ENCODE results near the gene EIF5B.
"Not testable (repeated sequence)": the region's sequence is repeated elsewhere in the genome, so short reads cannot be mapped to it uniquely, and the experiment has no call there.

The EIF5B gene, protein sequence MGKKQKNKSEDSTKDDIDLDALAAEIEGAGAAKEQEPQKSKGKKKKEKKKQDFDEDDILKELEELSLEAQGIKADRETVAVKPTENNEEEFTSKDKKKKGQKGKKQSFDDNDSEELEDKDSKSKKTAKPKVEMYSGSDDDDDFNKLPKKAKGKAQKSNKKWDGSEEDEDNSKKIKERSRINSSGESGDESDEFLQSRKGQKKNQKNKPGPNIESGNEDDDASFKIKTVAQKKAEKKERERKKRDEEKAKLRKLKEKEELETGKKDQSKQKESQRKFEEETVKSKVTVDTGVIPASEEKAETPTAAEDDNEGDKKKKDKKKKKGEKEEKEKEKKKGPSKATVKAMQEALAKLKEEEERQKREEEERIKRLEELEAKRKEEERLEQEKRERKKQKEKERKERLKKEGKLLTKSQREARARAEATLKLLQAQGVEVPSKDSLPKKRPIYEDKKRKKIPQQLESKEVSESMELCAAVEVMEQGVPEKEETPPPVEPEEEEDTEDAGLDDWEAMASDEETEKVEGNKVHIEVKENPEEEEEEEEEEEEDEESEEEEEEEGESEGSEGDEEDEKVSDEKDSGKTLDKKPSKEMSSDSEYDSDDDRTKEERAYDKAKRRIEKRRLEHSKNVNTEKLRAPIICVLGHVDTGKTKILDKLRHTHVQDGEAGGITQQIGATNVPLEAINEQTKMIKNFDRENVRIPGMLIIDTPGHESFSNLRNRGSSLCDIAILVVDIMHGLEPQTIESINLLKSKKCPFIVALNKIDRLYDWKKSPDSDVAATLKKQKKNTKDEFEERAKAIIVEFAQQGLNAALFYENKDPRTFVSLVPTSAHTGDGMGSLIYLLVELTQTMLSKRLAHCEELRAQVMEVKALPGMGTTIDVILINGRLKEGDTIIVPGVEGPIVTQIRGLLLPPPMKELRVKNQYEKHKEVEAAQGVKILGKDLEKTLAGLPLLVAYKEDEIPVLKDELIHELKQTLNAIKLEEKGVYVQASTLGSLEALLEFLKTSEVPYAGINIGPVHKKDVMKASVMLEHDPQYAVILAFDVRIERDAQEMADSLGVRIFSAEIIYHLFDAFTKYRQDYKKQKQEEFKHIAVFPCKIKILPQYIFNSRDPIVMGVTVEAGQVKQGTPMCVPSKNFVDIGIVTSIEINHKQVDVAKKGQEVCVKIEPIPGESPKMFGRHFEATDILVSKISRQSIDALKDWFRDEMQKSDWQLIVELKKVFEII

DNA sequence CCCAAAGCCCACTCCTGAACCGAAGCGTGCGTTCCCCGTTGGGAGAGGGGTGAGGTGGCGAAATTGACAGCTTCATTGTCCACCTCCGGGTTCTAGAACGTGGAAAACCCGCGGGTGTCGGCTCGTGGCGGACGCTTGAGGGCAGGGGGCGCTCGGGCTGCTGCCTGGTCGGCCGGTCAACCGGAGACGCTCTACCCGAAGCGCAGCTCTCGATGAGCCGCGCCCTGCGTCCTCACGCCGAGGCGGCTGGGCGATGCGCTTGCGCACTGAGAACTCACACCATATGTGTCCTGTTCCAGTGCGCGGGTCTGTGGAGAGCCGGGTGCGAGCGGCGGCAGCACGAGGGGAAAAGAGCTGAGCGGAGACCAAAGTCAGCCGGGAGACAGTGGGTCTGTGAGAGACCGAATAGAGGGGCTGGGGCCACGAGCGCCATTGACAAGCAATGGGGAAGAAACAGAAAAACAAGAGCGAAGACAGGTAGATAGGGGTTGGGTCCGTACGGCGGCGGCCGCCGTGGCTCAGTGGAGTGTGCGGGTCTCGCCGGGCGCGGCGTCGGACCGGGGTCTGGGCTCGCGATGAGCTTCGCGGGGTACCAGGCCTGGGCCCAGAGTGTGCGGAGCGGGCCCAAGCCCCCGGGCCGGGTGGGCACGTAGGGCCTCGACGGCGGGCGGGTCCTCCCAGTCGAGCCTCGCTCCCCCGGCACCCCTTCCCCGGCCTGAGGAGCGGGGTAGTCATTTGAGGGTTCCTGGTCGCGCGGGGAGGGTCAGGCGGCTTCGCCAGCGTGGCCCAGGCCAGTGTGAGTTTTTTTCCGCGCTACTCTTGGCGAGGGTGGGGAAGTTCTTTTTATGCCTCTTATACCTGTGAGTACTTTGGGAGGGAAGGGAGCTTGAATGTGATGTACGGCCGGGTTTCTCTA lies at the start of gene EIF5B:
Gene EIF5B (plus strand): TSS at position 277 of the 916 bp plus-strand sequence. CDS start 166 bp downstream, at position 443.
- DNase-seq (ENCODE audit: low read depth in 2 of 2): peak; percentile 89 to 92

- no peak for DNase-seq (ENCODE audit: low read depth in 2 of 2)
Measured at GRCh38 chr2:99297994-99298393, 39.2 kb upstream of the EIF5B start.

- DNase-seq (ENCODE audit: low read depth in 2 of 2): no peak
Measured at GRCh38 chr2:99299580-99299979, 37.6 kb upstream of the EIF5B start.

- not testable (repeated sequence) for DNase-seq (ENCODE audit: low read depth in 2 of 2)
Measured at GRCh38 chr2:99301097-99301496, 36.1 kb upstream of the EIF5B start, which contains the start of gene LYG1. TSS of gene LYG1 (minus strand) at chr2:99301197. CDS start at chr2:99295670, 5,527 bp downstream.

DNA sequence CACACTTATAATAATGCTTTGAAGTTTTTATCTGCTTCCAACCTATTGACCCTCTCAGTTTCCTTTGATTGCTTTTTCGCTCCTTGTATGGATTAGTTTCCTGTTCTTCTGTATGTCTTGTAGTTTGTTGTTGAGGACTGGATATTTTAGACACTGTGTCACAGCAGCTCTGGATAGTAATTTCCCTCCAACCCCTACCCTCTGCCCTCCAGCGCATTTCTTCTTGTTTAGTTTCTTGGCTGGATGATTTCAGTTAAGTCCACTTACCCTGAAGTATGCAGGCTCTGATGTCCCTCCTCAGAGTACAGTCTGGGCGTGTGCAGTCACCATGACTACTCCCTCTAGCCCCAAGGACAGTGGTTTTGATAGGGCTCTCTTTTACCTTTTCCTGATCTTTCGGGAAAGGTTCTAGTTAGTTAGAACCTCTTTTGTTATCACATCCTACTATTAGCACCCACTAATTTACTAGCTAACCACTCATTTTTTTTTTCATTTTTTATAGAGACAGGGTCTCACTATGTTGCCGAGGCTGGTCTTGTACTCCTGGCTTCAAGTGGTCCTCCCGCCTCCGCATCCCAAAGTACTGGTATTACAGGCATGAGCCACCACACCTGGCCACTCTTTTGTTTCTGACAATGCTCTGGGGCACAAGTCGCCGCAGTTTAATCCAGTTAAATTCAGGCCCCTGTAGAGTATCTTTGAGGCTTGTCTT lies 19.9 kb upstream of the EIF5B start:
- DNase-seq (ENCODE audit: low read depth in 2 of 2): no peak

DNA sequence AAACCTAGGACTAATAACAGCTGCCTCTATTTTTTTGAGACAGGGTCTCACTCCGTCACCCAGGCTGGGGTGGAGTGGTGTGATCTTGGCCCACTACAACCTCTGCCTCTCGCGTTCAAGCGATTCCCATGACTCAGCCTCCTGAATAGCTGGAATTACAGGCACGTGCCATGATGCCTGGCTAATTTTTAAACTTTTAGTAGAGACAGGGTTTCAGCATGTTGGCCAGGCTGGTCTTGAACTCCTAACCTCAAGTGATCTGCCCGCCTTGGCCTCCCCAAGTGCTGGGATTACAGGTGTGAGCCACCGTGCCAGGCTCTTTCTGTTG lies 19.4 kb upstream of the EIF5B start:
- not testable (repeated sequence) for DNase-seq (ENCODE audit: low read depth in 2 of 2)

DNA sequence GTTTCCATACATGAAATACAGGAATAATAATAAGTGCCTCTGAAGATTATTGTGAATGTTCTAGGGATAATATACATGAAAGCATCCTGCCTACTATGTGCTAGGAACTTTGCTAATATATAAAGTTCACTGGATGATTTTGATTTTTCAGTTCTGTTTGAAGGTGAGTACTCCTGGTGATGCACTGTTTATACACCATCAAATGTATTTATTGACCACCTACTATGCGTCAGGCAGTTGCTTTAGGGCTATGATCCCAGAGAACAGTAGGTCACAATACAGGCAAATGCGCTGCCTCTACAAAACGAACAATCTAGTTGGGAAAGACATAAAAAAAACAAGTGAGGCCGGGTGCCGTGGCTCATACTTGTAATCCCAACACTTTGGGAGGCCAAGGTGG lies 11.8 kb upstream of the EIF5B start:
- no peak for DNase-seq (ENCODE audit: low read depth in 2 of 2)

- DNase-seq (ENCODE audit: low read depth in 2 of 2): peak; percentile 97
Measured at GRCh38 chr2:99335911-99336803, 1.0 kb upstream of the EIF5B start, which contains the start of gene TXNDC9. TSS of gene TXNDC9 (minus strand) at chr2:99336333. CDS start at chr2:99333210, 3,123 bp downstream.

- DNase-seq (ENCODE audit: low read depth in 2 of 2): no peak
Measured at GRCh38 chr2:99336804-99337112, 431 bp upstream of the EIF5B start.

GRCh38 chr2:99338029-99338585 lies 918 bp downstream of the EIF5B start:
- DNase-seq (ENCODE audit: low read depth in 2 of 2): no peak

DNA sequence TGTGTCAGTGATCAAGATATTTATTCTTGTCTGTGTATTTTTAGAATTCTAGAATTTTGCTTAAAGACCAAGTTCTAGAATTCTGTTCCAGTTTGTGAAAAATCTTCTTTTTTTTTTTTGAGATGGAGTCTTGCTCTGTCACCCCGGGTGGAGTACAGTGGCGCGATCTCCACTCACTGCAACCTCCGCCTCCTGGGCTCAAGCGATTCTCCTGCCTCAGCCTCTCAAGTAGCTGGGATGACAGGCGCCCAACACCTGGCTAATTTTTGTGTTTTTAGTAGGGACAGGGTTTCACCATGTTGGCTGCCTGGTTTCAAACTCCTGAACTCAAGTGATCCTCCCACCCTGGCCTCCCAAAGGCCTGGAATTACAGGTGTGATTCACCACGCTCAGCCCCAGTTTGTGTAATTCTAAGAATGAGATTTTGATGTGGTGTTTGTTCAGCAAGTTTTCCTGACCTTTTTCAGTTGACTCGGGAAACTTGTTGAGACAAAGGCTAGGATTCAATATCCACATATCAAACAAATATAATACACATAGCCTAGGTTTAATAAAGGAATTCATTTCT lies 3.6 kb downstream of the EIF5B start:
- no peak for DNase-seq (ENCODE audit: low read depth in 2 of 2)

- no peak for DNase-seq (ENCODE audit: low read depth in 2 of 2)
Measured at GRCh38 chr2:99342536-99342935, 5.3 kb downstream of the EIF5B start.

DNA sequence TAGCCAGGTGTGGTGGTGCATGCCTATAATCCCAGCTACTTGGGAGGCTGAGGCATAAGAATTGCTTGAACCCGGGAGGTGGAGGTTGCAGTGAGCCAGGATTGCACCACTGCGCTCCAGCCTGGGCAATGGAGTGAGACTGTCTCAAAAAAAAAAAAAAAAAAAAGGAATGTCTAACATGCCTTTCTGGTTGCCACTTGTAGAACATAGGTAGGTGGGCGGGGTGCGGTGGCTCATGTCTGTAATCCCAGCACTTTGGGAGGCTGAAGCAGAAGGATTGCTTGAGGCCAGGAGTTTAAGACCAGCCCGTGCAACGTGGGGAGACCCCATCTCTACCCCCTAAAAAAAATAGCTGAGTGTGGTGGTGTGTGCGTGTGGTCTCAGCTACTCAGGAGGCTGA lies 8.3 kb downstream of the EIF5B start:
- DNase-seq (ENCODE audit: low read depth in 2 of 2): not testable (repeated sequence)

DNA sequence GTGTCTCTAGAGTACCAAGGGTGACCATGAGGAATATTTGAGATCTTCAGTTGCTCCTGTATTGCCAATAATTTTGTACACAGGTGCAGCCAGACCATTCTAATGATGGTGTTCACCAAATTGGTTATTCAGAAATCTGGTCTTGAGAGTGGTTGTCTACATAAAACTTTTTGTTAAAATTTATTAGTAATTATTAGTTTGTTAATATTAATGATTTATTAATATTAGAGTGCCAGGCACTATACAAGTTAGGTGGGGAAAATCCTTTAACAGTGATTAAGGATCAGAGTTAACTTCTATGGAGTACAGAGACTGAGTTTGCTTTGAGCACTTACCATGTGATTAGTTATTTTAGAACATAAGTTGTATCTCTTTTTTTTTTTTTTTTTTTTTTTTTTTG lies 9.0 kb downstream of the EIF5B start:
- no peak for DNase-seq (ENCODE audit: low read depth in 2 of 2)

DNA sequence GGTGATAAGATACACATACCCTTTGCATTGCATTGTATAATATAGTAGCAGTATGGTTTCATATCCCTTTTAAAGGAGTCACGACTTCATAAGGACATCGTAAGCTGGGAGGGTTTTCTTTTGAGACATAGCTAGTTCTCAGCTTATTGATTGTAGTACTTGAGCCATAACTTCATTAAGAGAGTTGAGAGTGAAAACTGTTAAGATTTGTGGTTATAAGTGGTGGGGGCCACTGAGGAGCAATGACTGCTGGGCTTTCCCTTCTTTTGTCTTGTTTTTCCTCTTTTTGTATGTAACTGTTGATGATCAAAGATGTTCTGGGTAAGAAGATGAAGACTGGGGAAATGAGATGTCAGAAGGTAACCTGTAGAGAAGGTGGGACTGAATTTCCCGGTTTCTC lies 11.0 kb downstream of the EIF5B start:
- DNase-seq (ENCODE audit: low read depth in 2 of 2): no peak

DNA sequence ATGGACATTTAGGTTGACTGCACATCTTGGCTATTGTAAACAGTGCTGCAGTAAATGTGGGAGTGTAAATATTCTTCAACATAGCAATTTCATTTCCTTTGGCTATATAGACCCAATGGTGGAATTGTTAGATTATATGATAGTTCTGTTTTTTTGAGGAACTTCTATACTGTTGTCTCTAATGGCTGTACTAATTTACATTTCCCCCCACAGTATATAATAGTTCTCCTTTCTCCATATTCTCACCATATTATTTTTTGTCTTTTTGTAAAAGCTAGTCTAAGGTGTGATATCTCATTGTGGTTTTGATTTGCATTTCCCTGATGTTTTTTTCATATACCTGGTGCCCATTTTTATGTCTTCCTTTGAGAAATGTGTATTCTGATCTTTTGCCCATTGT lies 13.0 kb downstream of the EIF5B start:
- DNase-seq (ENCODE audit: low read depth in 2 of 2): no peak

DNA sequence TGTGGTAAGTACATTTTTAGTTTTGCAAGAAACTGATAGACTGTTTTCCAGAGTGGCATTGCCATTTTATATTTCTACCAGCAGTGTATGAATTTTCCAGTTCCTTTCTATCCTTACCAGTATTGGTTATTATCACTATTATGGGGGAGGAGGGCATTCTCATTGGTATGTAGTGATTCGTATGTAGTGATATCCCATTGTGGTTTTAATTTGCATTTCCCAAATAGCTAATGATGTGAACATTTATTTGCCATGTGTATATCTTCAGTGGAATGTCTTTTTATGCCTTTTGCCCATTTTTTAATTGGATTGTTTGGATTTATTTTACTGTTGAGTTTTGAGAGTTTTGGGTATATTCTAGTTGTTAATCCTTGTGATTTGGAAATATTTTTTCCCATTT lies 16.9 kb downstream of the EIF5B start:
- no peak for DNase-seq (ENCODE audit: low read depth in 2 of 2)

DNA sequence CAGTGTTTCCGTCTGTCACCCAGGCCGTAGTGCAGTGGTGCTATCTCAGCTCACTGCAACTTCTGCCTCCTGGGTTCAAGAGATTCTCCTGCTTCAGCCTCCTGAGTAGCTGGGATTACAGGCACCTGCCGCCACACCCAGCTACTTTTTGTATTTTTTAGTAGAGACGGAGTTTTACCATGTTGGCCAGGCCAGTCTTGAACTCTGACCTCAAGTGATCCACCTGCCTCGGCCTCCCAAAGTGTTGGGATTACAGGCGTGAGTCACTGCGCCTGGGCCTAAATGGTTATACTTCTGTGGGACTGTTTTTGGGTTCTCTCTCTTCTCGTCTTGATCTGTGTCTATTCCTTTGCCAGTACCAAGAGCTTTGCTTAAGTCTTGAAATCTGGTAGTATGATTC lies 17.6 kb downstream of the EIF5B start:
- DNase-seq (ENCODE audit: low read depth in 2 of 2): not testable (repeated sequence)

GRCh38 chr2:99356853-99357252 lies 19.7 kb downstream of the EIF5B start:
- DNase-seq (ENCODE audit: low read depth in 2 of 2): no peak
